Lung (tissue), 12 donors: ENCODE measurements around the gene IRF5. TPM values are rescaled to one million over a fixed set of nuclear protein-coding genes. Genes with fewer than 3 reads are reported as not detected.
A peak's percentile ranks its signal among the peaks of the same experiment; 100 is the strongest.

Experiments
- ATAC-seq: fragments of 200-7000 bp; cut with Tn5 transposase; one replicate; pipeline ENCODE4 v1.9.1; 2020; ENCODE audit warnings: moderate number of reproducible peaks; ENCODE audit not compliant: insufficient read depth, low FRiP score
- DNase-seq, 3 donors: peaks; one replicate each; pipeline ENCODE4 v3.0.0-alpha.2; 2013 to 2017
- H3K27ac ChIP-seq, 2 donors: one replicate each; pipeline ENCODE4 v1.5.1; 2013; ENCODE audit warnings: mild to moderate bottlenecking in 2 of 2, moderate library complexity in 2 of 2, control low read depth in 1 of 2, inconsistent platforms in 1 of 2, low read depth in 1 of 2, low read length in 1 of 2
- H3K27me3 ChIP-seq, 3 donors: one replicate each; pipeline ENCODE4 v1.5.1; 2013; ENCODE audit warnings: low read length in 2 of 3; ENCODE audit not compliant: control insufficient read depth in 3 of 3, insufficient read depth in 3 of 3
- H3K36me3 ChIP-seq, 4 donors: one replicate each; pipeline ENCODE4 v1.5.1; 2013; ENCODE audit warnings: low read length in 4 of 4, mild to moderate bottlenecking in 1 of 4, moderate library complexity in 1 of 4; ENCODE audit not compliant: control insufficient read depth in 4 of 4, insufficient read depth in 4 of 4
- H3K4me1 ChIP-seq, 5 donors: one replicate each; pipeline ENCODE4 v1.5.1; 2013; ENCODE audit warnings: low read length in 5 of 5, mild to moderate bottlenecking in 2 of 5, moderate library complexity in 1 of 5; ENCODE audit not compliant: control insufficient read depth in 5 of 5, insufficient read depth in 5 of 5
- H3K4me3 ChIP-seq: one replicate; pipeline ENCODE4 v1.5.1; 2013; ENCODE audit warnings: mild to moderate bottlenecking, control low read depth, moderate library complexity
- H3K9ac ChIP-seq, 2 donors: one replicate each; pipeline ENCODE4 v1.5.1; 2013; ENCODE audit warnings: low read length in 2 of 2, control low read depth in 1 of 2; ENCODE audit not compliant: insufficient read depth in 1 of 2
- H3K9me3 ChIP-seq, 4 donors: one replicate each; pipeline ENCODE4 v1.5.1; 2013; ENCODE audit warnings: low read length in 3 of 4, mild to moderate bottlenecking in 1 of 4, moderate library complexity in 1 of 4; ENCODE audit not compliant: control insufficient read depth in 4 of 4, insufficient read depth in 3 of 4
- WGBS, 2 donors: extraction: QIAGEN DNeasy Blood & Tissue Kit; methylation state at CpG; one replicate each; pipeline ENCODE4 v1.1.7; 2013; 5-methylcytosine and 5-hydroxymethylcytosine counted together
- polyA plus RNA-seq, 2 donors: library from polyadenylated mRNA; stranded (reverse); fragments of 200-250 nt; gene quantifications; one replicate each; pipeline ENCODE4 v1.2.1, GENCODE V29; 2013
- total RNA-seq, 2 donors: library from RNA; depleted of rRNA in 1 of 2; stranded (reverse); fragments of >200 nt in 1 of 2; gene quantifications; one replicate each; pipeline ENCODE4 v1.2.1, GENCODE V29; 2014 to 2021
- TF ChIP-seq, protein P1 (sequence below): IDR thresholded peaks from 2 replicates; pipeline ENCODE4 v1.5.1; 2012; ENCODE audit warnings: mild to moderate bottlenecking; ENCODE audit errors: control extremely low read depth, extremely low read depth
- donor health status: control.
- donor health status: control.
- donor health status: Bipolar disorder and iron deficiency.
- donor health status: healthy.
- donor health status: DM: yes; HTN: yes; CAD: no.

Gene IRF5
- total and polyA plus RNA-seq, 4 donors = 6.0 to 34.1 (median 24.2) TPM

- H3K36me3 ChIP-seq = no peaks in the 10 kb centered on the region
- H3K9me3 ChIP-seq = peaks cover 0 to 1% (median 0%) of the 10 kb centered on the region in 4 donors
- DNase-seq = no peak
- ATAC-seq = no peak
- no peak overlapping the region for H3K9ac ChIP-seq
- H3K27me3 ChIP-seq = peaks cover 0 to 2% (median 0%) of the 10 kb centered on the region in 3 donors
- whole genome bisulfite sequencing, 2 donors = 97 to 98% methylated on average over 8 of the region's 8 CpGs
- no peaks in the 10 kb centered on the region for H3K4me1 ChIP-seq
- TF ChIP-seq, protein P1, sequence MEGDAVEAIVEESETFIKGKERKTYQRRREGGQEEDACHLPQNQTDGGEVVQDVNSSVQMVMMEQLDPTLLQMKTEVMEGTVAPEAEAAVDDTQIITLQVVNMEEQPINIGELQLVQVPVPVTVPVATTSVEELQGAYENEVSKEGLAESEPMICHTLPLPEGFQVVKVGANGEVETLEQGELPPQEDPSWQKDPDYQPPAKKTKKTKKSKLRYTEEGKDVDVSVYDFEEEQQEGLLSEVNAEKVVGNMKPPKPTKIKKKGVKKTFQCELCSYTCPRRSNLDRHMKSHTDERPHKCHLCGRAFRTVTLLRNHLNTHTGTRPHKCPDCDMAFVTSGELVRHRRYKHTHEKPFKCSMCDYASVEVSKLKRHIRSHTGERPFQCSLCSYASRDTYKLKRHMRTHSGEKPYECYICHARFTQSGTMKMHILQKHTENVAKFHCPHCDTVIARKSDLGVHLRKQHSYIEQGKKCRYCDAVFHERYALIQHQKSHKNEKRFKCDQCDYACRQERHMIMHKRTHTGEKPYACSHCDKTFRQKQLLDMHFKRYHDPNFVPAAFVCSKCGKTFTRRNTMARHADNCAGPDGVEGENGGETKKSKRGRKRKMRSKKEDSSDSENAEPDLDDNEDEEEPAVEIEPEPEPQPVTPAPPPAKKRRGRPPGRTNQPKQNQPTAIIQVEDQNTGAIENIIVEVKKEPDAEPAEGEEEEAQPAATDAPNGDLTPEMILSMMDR = no peak
- H3K4me3 ChIP-seq = no peak overlapping the region
- no peak overlapping the region for H3K27ac ChIP-seq
Observed at GRCh38 chr7:128928159-128928813, 9.4 kb upstream of the IRF5 start.

GRCh38 chr7:128928882-128929788 is 8.6 kb upstream of the IRF5 start:
- TF ChIP-seq, protein P1 = no peak
- no peak overlapping the region for H3K4me3 ChIP-seq
- no peaks in the 10 kb centered on the region for H3K36me3 ChIP-seq
- no peak overlapping the region for H3K9ac ChIP-seq
- H3K27me3 ChIP-seq = peaks cover 0 to 2% (median 0%) of the 10 kb centered on the region in 3 donors
- peaks cover 0 to 1% (median 0%) of the 10 kb centered on the region in 4 donors for H3K9me3 ChIP-seq
- 86% methylated on average over 14 of the region's 14 CpGs for WGBS, 2 donors
- no peak for ATAC-seq
- no peak for DNase-seq
- no peaks in the 10 kb centered on the region for H3K4me1 ChIP-seq
- no peak overlapping the region for H3K27ac ChIP-seq

DNA sequence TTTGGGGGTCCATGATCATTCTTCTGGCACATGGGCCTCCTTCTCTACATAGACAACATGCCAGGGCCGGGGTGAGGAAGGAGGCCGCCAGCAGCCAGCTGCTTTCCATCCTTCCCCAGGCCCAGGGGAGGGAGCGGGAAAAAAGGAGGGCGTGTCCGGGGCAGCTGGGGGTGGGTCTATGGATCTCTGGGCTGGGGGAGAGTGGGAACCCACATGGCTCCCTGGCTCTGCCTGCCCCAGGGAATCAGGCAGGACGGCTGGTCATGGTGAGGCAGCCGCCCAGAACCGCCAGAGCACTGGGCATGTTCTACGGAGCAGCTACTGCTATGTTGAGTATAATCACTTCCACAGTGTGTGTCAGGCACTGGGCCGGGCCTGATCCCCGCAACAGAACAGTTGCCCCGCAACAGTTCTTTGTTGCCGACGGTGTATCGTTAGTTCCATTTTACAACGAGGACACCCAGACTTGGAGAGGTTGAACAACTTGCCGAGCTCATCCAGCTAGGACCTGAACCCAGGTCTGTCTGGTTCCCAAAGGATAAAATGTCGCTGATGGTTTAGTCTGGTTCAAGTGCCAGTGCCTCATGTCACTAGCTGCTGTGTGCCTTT is 6.4 kb upstream of the IRF5 start:
- no peaks in the 10 kb centered on the region for H3K4me1 ChIP-seq
- H3K27ac ChIP-seq = no peak overlapping the region
- peaks cover 0 to 8% (median 0%) of the 10 kb centered on the region in 3 donors for H3K27me3 ChIP-seq
- H3K9ac ChIP-seq = no peak overlapping the region
- 93 to 96% methylated on average over 18 of the region's 18 CpGs for WGBS, 2 donors
- no peak overlapping the region for H3K4me3 ChIP-seq
- DNase-seq (peak in 1 of 3 donors; percentile 32), ATAC-seq (no peak)
- H3K36me3 ChIP-seq = no peaks in the 10 kb centered on the region
- TF ChIP-seq, protein P1 = no peak
- H3K9me3 ChIP-seq = peaks cover 0 to 1% (median 0%) of the 10 kb centered on the region in 4 donors
